Fibroblast of lung (primary cell): ENCODE measurements around the gene CLMN.

ENCODE experiments used
- EZH2 ChIP-seq: IDR thresholded peaks from 2 replicates; pipeline ENCODE4 v1.5.1; 2012; ENCODE audit warnings: low read length, control low read depth, mild to moderate bottlenecking; ENCODE audit errors: missing control alignments
- TF ChIP-seq, protein P1 (sequence below), 2 donors: IDR thresholded peaks in 1 of 2; conservative IDR thresholded peaks in 1 of 2; 1 replicate in 1 of 2; 2 replicates in 1 of 2; pipeline ENCODE4 v1.5.1; 2011 to 2012; ENCODE audit warnings: low read length in 2 of 2, control low read depth in 1 of 2, inconsistent platforms in 1 of 2, low read depth in 1 of 2, mild to moderate bottlenecking in 1 of 2

DNA sequence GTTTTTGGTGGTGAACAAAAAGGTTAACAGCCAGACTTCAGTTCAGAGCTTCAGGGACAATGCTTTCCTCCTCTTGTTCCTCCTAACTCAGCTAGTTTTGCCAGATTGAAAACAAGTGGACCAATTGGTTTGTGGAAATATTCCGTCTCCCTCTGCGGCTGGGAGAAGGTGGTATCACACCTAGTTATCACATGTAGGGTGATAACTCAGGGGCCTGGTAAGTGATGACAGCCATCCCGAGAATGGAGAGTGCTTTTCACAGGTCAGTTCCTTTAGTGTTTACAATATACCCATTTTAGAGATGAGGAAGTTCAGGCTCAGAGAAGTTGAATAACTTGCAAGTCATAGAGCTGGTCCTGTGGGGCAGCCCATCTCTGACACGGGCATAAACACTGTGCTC, 101.7 kb downstream of the CLMN start:
- TF ChIP-seq, protein P1, sequence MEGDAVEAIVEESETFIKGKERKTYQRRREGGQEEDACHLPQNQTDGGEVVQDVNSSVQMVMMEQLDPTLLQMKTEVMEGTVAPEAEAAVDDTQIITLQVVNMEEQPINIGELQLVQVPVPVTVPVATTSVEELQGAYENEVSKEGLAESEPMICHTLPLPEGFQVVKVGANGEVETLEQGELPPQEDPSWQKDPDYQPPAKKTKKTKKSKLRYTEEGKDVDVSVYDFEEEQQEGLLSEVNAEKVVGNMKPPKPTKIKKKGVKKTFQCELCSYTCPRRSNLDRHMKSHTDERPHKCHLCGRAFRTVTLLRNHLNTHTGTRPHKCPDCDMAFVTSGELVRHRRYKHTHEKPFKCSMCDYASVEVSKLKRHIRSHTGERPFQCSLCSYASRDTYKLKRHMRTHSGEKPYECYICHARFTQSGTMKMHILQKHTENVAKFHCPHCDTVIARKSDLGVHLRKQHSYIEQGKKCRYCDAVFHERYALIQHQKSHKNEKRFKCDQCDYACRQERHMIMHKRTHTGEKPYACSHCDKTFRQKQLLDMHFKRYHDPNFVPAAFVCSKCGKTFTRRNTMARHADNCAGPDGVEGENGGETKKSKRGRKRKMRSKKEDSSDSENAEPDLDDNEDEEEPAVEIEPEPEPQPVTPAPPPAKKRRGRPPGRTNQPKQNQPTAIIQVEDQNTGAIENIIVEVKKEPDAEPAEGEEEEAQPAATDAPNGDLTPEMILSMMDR (conservative IDR thresholded peaks at IDR 0.05 in 1 of 2, IDR thresholded peaks at IDR 0.05 in 1 of 2; ENCODE audit: low read depth in 1 of 2, low read length in 2 of 2): no peak
- TF ChIP-seq EZH2: no peak
